Right kidney (tissue), 1 donor: Measurements from ENCODE around the gene ATG14.
"Not testable (repeated sequence)": the region's sequence is repeated elsewhere in the genome, so short reads cannot be mapped to it uniquely, and the experiment has no call there.

Experiments
- DNase-seq: peaks from one replicate; pipeline ENCODE4 v3.0.0-alpha.2; 2016

Gene ATG14

DNA sequence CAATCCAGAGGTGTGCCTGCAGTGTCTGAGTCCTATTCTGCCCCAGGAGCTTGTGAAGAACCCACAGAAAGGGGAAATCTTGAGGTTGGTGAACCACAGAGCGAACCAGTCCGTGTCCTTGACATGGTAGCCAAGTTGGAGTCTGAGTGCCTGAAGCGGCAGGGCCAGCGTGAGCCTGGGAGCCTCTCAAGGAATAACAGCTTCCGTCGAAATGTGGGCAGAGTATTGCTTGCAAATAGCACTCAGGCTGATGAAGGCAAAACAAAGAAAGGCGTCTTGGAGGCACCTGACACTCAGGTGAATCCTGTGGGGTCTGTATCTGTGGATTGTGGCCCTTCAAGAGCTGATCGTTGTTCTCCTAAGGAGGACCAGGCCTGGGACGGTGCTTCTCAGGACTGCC, 60.5 kb downstream of the ATG14 start:
- DNase-seq: no peak

DNA sequence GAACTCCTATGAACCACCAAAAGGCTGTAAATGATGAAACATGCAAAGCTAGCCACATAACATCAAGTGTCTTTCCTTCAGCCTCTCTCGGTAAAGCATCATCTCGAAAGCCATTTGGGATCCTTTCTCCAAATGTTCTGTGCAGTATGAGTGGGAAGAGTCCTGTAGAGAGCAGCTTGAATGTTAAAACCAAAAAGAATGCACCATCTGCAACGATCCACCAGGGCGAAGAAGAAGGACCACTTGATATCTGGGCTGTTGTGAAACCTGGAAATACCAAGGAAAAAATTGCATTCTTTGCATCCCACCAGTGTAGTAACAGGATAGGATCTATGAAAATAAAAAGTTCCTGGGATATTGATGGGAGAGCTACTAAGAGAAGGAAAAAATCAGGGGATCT, 61.2 kb downstream of the ATG14 start:
- no peak for DNase-seq

DNA sequence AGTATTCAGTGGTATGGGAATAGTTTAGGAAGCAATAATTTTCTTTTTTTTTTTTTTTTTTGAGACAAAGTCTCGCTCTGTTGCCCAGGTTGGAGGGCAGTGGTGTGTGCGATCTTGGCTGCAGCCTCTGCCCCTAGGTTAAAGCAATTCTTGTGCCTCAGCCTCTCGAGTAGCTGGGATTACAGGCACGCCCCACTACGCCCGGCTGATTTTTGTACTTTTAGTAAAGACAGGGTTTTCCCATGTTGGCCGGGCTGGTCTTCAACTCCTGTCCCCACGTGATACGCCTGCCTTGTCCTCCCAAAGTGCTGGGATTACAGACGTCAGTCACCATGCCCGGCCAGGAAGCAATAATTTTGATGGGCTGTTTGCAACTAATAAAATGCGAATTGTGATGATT, 62.1 kb downstream of the ATG14 start:
- no peak for DNase-seq

DNA sequence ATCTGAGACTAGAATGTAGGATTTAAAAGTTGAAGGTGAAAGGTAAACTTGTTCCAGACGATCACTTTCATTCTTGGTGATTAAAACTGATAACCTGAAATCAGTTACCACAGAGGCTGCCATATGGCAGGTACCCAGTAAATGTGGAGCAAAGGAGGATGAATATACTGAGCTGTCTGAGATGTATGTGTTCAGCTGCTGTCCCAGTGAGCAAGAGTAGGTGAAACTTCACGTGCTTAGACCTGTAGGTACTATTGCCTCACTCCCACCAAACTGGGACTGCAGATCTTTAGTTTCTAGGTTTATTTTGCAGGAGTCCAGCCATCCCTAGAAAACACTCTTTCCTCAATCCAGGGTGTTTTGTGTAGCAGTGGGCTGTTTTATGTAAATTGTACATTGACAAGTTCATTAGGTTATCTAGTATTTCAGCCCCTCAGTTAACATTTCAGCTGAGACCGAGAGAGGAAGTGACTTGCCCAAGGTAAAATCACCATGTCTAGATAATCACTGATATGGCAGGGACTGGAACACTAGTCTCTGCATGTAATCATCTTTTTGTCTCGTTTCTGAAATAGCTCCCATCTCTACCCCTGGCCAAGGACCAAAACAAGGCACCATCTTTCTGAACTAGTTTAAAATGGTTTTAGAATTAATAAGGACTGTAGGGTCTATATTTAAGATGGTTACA, 62.7 kb downstream of the ATG14 start:
- no peak for DNase-seq

DNA sequence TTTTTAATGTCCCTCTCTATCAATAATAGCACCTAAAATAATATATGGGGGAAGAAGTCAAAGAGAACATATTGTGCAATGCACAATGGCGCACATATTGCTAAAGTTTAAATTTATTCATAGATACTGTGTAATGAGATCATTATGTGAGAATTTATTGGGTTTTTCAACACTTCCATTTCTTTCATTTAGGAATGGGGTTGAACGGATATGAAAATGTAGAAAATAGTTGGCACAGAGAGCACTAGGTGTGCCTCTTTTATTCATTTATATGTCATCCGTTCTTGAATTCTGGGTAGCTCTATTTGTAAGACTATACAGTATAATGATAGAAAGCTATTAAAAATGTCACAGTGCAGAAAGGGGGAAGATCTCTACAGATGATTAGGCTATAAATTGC, 63.9 kb downstream of the ATG14 start:
- DNase-seq: no peak

DNA sequence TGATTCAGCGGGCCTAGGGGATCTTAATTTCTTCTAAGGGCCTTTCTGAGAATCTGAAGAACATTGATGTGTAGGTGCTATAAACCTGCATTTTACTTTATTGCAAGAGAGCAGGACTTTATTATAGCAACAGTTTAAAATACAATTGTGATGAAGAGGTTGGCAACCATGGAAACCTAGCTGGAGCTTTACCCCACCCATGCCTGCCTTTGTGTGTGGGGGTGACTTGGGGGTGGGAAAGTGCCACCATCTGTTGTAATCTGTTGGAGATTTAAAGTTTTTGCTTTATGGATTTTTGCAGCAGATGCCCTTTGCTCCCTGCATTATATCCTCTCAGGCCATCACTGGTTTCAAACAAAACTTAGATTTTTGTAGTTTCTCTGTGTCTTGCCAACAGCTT, 64.6 kb downstream of the ATG14 start:
- DNase-seq: no peak

DNA sequence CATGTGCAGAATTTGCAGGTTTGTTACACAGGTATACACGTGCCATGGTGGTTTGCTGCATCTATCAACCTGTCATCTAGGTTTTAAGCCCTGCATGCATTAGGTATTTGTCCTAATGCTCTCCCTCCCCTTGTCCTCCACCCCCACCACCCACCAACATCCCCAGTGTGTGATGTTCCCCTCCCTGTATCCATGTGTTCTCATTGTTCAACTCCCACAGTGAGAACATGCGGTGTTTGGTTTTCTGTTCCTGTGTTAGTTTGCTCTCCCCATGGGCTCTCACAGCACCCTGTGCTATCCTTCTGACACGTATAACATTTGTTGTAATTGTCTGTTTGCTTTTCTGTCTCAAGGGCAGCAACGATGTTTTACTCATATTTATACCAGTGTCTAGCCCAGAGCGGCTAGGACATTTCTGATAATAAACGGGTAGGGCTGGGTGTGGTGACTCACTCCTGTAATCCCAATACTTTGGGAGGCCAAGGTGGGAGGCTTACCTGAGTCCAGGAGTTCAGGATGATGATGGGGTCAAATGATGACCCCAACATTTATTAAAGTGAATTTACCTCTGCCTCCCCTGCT, 67.0 kb downstream of the ATG14 start:
- DNase-seq: not testable (repeated sequence)

DNA sequence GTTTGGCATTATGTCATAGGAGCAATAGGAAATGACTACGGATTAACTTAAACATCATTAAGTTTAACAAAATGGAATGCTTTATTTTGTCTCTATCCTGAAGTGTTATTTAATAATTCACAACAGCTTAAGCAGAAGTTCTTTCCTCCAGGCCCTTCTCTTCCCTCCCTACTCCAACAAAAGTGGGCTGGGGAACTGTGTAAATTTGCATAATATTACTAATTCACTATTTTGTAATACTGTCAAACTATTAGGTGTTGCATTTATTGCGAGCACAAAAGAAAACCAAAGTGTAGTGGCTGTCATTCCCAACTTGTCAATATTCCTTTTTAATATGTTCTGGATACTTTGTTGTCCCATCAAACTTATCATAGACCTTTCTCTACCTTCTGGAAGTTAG, 69.8 kb downstream of the ATG14 start:
- DNase-seq: no peak

DNA sequence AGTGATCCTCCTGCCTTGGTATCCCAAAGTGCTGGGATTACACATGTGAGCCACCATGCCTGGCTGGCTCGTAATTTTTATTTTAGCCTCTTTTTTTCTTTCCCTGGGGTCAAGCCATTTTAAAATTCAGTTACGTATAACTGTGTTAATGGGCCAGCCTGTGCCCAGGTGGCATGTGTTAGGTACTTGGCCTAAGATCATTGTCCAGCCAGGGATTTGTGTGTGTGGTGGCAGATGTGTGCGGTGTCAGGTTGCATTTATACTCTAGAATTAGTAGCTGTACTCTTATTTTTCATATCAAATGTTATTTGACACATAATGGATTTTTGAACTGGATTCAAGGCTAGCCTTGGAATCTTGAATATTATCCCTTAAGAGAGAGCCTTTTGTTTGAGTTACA, 71.1 kb downstream of the ATG14 start:
- no peak for DNase-seq

DNA sequence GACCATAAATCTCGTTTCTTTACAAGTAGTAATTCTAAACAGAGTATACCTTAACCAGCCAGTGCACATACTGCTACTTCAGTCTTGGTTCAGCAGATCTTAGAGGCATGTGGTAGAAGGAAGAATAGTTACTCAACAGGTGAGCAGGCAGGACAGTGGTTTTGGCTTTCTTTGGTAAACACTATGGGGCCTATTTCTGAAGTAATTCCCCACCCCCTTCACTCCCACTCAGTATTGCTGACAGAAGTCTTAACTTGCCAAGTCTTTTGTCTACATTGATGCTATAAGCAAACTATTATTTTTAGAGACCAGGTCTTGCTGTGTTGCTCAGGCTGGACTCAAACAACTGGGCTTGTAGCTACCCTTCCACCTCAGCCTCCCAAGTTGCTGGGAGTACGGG, 71.9 kb downstream of the ATG14 start:
- DNase-seq: no peak

DNA sequence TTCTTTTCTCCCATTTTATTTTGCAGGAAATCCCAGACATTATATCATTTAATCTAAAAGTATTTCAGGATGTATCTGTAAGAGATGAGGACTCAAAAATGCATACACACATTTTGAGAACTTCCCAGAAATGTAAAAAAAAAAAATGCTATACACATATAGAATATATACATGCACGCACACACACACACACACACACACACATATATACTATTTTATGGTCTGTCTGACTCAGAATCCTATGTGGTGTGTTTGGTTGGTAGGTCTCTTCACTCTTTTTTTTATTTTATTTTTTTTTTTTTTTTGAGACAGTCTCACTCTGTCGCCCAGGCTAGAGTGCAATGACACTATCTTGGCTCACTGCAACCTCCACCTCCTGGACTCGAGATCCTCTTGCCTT, 74.9 kb downstream of the ATG14 start:
- DNase-seq: no peak

DNA sequence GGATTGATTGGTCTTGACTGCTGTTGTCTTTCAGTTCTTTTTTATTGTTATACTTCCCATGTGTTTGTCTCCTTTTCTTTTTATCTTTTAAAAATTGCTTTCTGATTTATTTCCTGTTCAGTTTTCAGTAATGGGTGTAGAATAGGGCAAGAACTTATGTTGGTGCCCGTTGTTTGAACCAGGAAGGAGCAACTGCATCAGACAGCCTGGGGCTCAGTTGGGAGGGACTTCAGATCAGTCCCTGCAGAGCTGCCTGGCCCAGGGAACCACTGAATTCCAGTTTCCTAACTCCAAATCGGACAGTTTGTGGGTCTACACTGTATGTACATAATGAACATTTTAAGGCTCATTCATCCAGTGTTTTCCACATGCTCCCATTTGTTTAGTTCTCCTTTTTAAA, 75.5 kb downstream of the ATG14 start:
- no peak for DNase-seq

DNA sequence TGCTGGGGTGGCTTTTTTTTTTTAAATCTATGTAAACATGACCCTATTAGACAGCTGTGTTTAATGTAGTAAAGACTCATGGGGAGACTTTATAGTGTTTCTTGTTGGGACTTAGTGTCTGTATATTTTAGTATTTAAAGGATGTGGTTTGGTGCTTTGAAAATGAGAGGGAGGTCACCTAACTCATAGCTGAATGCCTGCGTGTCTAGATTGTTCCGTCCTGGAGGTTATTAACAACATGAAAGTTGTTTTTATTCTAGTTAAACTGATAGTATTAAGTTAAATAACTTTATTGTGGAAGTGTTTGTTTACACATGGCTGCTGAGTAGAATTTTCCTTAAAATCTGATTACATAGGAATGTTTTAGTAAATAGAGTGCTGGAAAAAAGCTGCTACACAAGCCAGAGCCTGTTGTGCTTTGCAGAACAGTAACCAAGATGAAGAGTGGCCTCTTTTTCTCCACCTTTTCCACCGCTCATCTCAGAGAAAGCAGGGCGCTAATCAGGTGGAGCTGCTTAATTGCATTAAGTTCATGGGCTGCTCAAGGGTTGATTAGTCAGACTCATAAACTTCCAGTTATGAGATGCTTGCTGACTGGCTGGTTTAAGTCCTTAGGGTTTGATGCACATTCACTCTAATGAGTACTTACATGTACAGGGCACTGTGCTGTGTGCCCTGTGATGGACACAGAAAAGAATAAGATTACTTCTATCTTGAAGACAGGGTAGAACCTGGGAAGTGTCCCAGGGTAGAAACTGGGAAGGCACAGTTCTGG, 77.7 kb downstream of the ATG14 start:
- DNase-seq: no peak

DNA sequence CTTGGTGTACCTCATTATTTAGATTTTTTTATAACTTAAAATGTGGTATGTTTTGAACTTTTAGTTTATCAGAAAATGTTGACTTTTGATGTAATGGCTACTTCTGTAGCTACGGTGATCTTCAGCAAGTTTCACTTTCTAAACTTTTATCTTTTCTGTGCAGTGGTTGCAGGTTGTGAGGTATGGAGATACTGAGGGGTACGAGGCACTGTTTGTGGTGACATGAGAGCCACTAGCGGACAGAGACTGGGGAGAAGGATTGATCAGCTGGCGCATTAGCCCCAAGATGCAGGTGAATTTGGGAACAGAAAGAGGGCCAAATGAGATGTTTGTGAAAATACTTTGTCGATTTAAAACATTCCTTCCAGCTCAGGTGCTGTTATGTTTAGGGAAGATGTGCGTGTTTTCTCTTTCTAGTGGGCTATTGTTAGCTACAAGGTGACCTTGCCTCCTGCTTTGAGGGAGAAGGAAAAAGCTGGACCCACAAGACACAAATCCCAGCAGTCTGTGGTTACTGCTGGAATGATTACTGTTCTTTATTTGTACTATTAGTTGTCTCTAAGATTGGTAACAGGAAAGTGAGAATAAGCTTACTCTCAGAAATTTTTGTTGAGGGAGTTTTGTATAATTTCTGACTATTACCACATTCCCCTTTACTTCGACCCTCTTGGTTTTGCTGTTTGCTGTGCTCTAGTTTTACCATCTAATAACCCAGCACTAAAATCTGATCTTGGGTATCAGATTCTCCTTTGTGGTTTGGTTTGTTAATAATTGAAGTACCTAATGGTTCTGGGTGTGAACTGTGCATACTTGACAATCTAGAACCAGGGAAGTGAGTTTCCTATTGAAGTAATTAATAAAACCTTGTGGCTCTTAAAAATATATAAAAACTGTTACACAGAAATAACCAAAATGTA, 78.7 kb downstream of the ATG14 start:
- no peak for DNase-seq

DNA sequence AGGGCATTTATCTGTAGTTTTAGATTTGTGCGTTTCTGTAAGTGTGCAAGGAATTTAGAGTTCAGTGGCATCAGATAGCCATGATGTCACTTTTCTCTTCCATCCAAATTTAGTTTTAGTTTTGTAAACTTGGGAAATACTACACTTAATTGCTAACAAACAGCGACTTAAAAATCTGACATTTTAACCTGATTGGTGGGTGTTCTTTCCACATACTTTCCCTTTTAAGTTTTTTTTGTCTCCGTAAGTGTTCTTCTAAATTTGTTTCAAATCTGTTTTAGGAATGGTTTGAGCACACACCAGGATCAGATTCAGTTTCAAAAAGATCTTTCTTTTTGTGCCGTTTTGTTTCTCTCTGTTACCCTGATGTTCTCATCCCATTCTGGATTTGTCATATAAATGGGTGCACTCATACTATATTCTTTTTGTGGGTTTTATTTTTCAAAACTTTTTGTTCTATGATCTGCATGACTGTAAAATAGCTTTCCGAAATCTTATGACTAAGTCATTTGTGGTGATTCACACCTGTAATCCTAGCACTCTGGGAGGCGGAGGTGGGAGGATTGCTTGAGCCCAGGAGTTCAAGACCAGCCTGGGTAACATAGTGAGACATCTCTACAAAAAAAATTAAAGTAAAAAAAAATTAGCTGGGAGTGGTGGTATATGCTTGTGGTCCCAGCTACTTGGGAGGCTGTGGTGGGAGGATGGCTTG, 81.5 kb downstream of the ATG14 start:
- no peak for DNase-seq

DNA sequence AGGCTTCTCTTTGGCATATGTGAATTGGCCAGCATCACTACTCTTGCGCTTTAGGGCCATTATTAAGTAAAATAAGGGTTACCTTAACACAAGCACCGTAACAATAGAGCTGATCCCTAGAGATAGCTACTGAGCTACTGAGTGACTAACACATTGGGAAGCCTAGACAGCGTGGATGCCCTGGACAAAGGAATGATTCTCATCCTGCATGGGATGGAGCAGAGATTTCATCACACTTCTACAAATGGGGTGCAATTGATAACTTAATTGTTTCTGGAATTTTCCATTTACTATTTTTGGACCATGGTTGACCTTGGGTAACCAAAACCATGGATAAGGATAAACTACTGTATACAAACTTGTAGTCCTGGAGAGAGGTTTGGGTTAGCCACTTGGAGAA, 83.3 kb downstream of the ATG14 start:
- DNase-seq: no peak

DNA sequence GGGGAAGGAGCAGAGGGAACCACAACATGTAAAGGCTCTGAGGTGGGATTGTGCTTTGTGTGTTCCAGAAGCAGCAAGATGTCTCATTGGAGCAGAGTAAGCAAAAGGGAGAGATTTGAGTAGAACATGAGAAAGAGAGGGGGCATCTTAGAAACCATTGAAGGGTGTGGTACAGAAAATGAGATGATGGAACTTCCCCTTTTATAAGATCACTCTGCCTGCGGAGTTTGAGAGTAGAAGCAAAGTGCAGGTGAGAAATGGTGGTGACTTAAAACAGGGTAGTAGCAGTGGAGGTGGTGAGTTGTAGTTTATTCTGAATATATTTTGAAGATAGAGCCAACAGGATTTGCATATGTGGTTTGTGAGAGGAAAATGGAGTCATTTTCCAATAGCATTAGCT, 84.5 kb downstream of the ATG14 start:
- DNase-seq: no peak

DNA sequence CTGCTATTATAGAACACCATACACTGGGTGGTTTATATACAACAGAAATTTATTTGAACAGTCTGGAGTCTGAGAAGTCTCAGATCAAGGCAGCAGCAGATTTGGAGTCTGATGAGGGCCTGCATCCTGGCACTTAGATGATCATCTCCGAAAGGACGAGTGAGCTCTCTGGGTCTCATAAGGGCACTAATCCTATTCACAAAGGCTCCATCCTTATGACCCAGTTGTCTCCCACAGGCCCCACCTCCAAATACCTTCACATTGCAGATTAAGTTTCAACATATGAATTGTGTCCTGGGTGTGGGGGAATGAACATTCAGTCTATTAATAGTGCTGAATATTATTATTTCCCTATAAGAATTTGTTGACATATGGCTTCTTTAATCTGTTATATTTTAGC, 86.8 kb downstream of the ATG14 start:
- DNase-seq: no peak

DNA sequence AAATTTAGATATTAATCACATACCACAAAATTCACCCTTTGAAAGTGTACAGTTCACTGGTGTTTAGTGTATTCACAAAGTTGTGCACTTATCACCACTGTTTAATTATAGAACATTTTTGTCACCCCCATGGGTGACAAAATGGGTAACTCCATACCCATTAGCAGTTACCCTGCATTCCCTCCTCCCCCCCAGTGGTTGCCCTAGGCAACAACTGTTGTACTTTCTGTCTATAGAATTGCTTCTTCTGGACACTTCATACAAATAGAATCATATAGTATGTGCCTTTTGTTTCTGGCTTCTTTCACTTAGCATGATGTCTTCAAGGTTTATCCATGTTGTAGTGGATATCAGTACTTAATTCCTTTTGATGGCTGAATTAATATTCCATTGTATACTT, 87.7 kb downstream of the ATG14 start:
- no peak for DNase-seq

DNA sequence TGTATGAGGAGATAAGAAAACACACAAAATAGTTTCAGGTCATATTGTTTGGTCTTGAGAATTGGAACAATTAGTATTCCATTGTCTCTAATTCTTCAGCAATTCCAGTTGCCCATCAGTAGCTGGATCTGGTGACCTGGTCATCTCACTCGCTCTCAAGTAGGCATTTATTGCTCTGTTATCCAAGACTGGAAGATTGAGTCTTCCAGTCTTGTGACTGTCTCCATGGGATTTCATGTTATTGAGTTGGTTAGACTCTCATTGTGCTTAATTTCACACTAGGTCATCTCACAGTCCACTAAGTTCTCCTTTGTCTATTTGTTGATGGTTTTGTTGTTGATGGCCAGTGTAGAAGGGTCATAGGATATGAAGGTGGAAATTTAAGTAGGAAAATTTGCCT, 92.9 kb downstream of the ATG14 start:
- DNase-seq: no peak

DNA sequence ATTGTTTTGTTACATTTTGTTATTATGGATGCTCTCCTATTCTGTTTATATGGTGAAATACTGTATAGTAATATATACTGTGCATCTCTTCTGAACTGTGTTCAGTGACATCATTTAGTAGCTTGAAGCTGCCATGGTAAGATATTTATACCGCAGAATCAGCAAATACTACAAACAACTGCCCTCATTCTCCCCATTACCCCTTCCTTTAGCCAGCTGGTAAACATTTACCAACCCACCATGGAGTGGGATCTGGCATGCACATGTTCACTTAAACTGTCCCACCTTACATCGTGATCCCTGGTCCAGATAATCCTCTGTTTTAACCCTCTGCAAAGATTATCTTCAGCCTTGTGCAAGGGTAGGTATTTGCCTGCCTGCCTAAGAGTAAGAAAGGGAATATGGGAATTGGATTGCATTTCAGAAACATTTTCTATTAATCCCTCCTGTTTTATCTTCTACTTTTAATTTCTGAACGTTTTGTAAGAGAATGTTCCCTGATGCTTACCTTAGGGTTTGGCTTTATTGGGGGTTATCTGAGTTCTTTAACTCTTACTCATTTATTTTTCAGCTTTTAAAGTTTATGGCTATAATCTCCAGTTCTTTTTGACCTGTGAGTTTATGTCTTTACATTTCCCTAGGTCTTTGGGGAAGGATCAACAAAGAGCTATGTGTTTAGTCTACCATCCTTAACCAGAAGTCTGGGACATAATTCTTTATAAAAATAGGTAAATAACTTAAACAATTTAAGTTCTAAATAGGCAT, 93.9 kb downstream of the ATG14 start:
- DNase-seq: no peak
